A673 (cell line): ENCODE data around the gene LRRN3. TPM values are rescaled to one million over a fixed set of nuclear protein-coding genes. Genes with fewer than 3 reads are reported as not detected.

Experiments used
- BruUV-seq: library from RNA; stranded (reverse); fragments of 400-500 nt; replicated peaks from 2 replicates; lab custom pipeline; 2021; lab: Mats Ljungman, UMichigan
- CTCF ChIA-PET: fragments of 300-600 bp; sonication (Branson Sonifier 250); formaldehyde crosslinking; loops from one replicate; lab custom pipeline; 2022; ENCODE audit warnings: antibody characterized with exemption; lab: Charles Lee
- POLR2A ChIA-PET: fragments of 300-600 bp; sonication (Branson Sonifier 250); formaldehyde crosslinking; loops from one replicate; lab custom pipeline; 2022; ENCODE audit warnings: antibody characterized with exemption; ENCODE audit not compliant: low non-redundant PET; lab: Charles Lee
- DNase-seq: peaks from one replicate; pipeline ENCODE4 v3.0.0-alpha.2; 2015; ENCODE audit warnings: low spot score
- H3K27ac ChIP-seq: fragments of 200-600 bp; sonication (generic); 2 replicates; pipeline ENCODE4 v1.5.1; 2016; ENCODE audit warnings: mixed run types, low read depth, mild to moderate bottlenecking, mixed read lengths, antibody characterized with exemption, low read length; ENCODE audit not compliant: poor library complexity, severe bottlenecking
- H3K27me3 ChIP-seq: fragments of 200-600 bp; sonication (generic); replicated peaks from 2 replicates; pipeline ENCODE4 v1.6.1; 2017; ENCODE audit warnings: mixed run types, low read depth, mild to moderate bottlenecking, mixed read lengths, antibody characterized with exemption, low read length; ENCODE audit not compliant: insufficient read depth, poor library complexity
- H3K36me3 ChIP-seq: fragments of 200-600 bp; sonication (generic); 2 replicates; pipeline ENCODE4 v1.6.1; 2016; ENCODE audit warnings: mixed run types, mild to moderate bottlenecking, mixed read lengths, antibody characterized with exemption, low read length; ENCODE audit not compliant: insufficient read depth, poor library complexity, severe bottlenecking
- H3K4me1 ChIP-seq: fragments of 200-600 bp; sonication (generic); 2 replicates; pipeline ENCODE4 v1.6.1; 2017; ENCODE audit warnings: mixed run types, mild to moderate bottlenecking, mixed read lengths, antibody characterized with exemption, low read length; ENCODE audit not compliant: insufficient read depth, poor library complexity, severe bottlenecking
- H3K4me3 ChIP-seq: fragments of 200-600 bp; sonication (generic); 2 replicates; pipeline ENCODE4 v1.5.1; 2016; ENCODE audit warnings: low read depth, mixed run types, mild to moderate bottlenecking, mixed read lengths, low read length; ENCODE audit not compliant: poor library complexity, severe bottlenecking
- H3K9me3 ChIP-seq: fragments of 200-600 bp; sonication (generic); 2 replicates; pipeline ENCODE4 v1.6.1; 2016; ENCODE audit warnings: mixed run types, low read depth, mild to moderate bottlenecking, mixed read lengths, antibody characterized with exemption, low read length; ENCODE audit not compliant: poor library complexity, severe bottlenecking
- CTCF ChIP-seq: fragments of 300-800, 200-600 bp; sonication (generic); conservative IDR thresholded peaks from 2 replicates; pipeline ENCODE4 v1.5.1; 2017; ENCODE audit warnings: low read depth, mild to moderate bottlenecking, antibody characterized with exemption, low read length, moderate library complexity, mixed read lengths
- EZH2 ChIP-seq: fragments of 200-600 bp; sonication (generic); IDR thresholded peaks from 2 replicates; pipeline ENCODE4 v1.6.1; 2017; ENCODE audit warnings: borderline replicate concordance, low read depth, mild to moderate bottlenecking, mixed read lengths, antibody characterized with exemption, low read length; ENCODE audit not compliant: poor library complexity, severe bottlenecking
- intact Hi-C: fragments of 100-400 bp; cut with micrococcal nuclease; formaldehyde crosslinking; loops from one replicate; pipeline ENCODE4 v1.10.0; 2022; ENCODE audit not compliant: unreplicated experiment
- total RNA-seq: library from RNA; stranded (reverse); gene quantifications from 2 replicates; pipeline ENCODE4 v1.2.3, GENCODE V29; 2021

Gene LRRN3
- total RNA-seq, 1 experiment from 2014 or later: not detected

- intact Hi-C loops: no loop called here
- no peak for DNase-seq
- POLR2A ChIA-PET: no interaction called here
- H3K27me3 ChIP-seq: no peaks in the 10 kb centered on the region
- CTCF ChIA-PET: no interaction called here
- no peak overlapping the region for H3K27ac ChIP-seq
- H3K36me3 ChIP-seq: no peaks in the 10 kb centered on the region
- no peak overlapping the region for H3K4me3 ChIP-seq
- no TSS peak for BruUV-seq
- no peak for TF ChIP-seq EZH2
- H3K4me1 ChIP-seq: no peaks in the 10 kb centered on the region
- no peaks in the 10 kb centered on the region for H3K9me3 ChIP-seq
These were observed 9.2 kb upstream of the LRRN3 start for GRCh38 chr7:111081546-111082267.

- POLR2A ChIA-PET: no interaction called here
- CTCF ChIA-PET: no interaction called here
- intact Hi-C loops: no loop called here
- no peak for DNase-seq
- H3K27me3 ChIP-seq: no peaks in the 10 kb centered on the region
- H3K9me3 ChIP-seq: no peaks in the 10 kb centered on the region
- no peaks in the 10 kb centered on the region for H3K36me3 ChIP-seq
- H3K4me1 ChIP-seq: no peaks in the 10 kb centered on the region
- H3K4me3 ChIP-seq: no peak overlapping the region
- TF ChIP-seq CTCF: no peak
- no peak for TF ChIP-seq EZH2
- no TSS peak for BruUV-seq
- H3K27ac ChIP-seq: no peak overlapping the region
These were observed 8.6 kb upstream of the LRRN3 start for GRCh38 chr7:111082351-111082750.

DNA sequence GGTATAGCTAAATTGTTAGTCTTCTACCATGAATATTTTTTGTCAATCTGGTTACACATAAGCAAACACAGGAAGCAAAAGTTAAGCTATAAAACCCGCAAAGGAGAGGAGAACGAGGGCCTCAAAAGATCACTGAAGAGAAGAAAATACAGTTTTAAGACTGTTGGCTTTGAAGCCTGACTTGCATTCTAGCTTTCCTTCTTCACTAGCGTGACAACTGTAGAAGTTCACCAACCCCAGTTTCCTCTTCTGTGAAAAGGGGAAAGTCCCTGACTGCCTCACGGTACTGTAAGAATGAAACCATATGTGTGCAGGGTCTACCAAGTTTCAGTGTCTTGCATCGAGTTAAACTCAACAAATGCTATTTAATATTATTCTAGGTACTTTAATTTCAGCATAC lies 7.5 kb upstream of the LRRN3 start:
- TF ChIP-seq EZH2: no peak
- no peak for TF ChIP-seq CTCF
- Histone ChIP-seq H3K27ac (no peak overlapping the region), H3K4me3 (no peak overlapping the region), H3K36me3 (no peaks in the 10 kb centered on the region), H3K27me3 (no peaks in the 10 kb centered on the region), H3K9me3 (no peaks in the 10 kb centered on the region), H3K4me1 (no peaks in the 10 kb centered on the region)
- DNase-seq: no peak
- POLR2A ChIA-PET: interaction anchor here (0.7 kb wide), 1 partner anchor 81 kb away, joined by 15 read pairs; no protein-coding TSS in a partner anchor
- intact Hi-C loops: no loop called here
- CTCF ChIA-PET: no interaction called here
- BruUV-seq: no TSS peak

- Histone ChIP-seq H3K36me3 (no peaks in the 10 kb centered on the region), H3K4me1 (no peaks in the 10 kb centered on the region), H3K27ac (no peak overlapping the region), H3K4me3 (no peak overlapping the region), H3K27me3 (no peaks in the 10 kb centered on the region), H3K9me3 (no peaks in the 10 kb centered on the region)
- no TSS peak for BruUV-seq
- CTCF ChIA-PET: no interaction called here
- TF ChIP-seq CTCF: no peak
- TF ChIP-seq EZH2: no peak
- POLR2A ChIA-PET: no interaction called here
- intact Hi-C loops: no loop called here
- DNase-seq: no peak
These were observed 5.6 kb upstream of the LRRN3 start for GRCh38 chr7:111085356-111085755.
